Breast epithelium (tissue), 4 donors: Measurements from ENCODE around the gene TAF7L. TPM values are rescaled to one million over a fixed set of nuclear protein-coding genes. Genes with fewer than 3 reads are reported as not detected.

ENCODE experiments used
- DNase-seq, 2 donors: peaks; one replicate each; pipeline ENCODE4 v3.0.0-alpha.2; 2019; ENCODE audit warnings: low spot score in 2 of 2
- H3K27ac ChIP-seq, 2 donors: fragments of 200-600 bp; sonication (generic) in 1 of 2; one replicate each; pipeline ENCODE4 v1.5.1; 2016 to 2019; ENCODE audit warnings: mild to moderate bottlenecking in 1 of 2
- H3K27me3 ChIP-seq, 2 donors: fragments of 200-600 bp; sonication (generic) in 1 of 2; one replicate each; pipeline versions ENCODE4 v1.5.1 to v1.6.0; 2017 to 2019; ENCODE audit warnings: control low read depth in 1 of 2, mild to moderate bottlenecking in 1 of 2
- H3K36me3 ChIP-seq: fragments of 200-600 bp; one replicate; pipeline ENCODE4 v1.5.1; 2019
- H3K4me1 ChIP-seq, 2 donors: fragments of 200-600 bp; sonication (generic); one replicate each; pipeline ENCODE4 v1.5.1; 2016 to 2019; ENCODE audit warnings: control low read depth in 1 of 2
- H3K4me3 ChIP-seq, 3 donors: fragments of 200-600 bp; sonication (generic); 1 replicate in 2 of 3; 2 replicates in 1 of 3; pipeline ENCODE4 v1.5.1; 2016 to 2019; ENCODE audit warnings: mild to moderate bottlenecking in 3 of 3, moderate library complexity in 2 of 3
- H3K9me3 ChIP-seq, 2 donors: fragments of 200-600 bp; sonication (generic) in 1 of 2; one replicate each; pipeline ENCODE4 v1.5.1; 2016 to 2019; ENCODE audit warnings: control low read depth in 1 of 2
- CTCF ChIP-seq, 3 donors: fragments of 450-650 bp; IDR thresholded peaks; one replicate each; pipeline ENCODE4 v1.5.1; 2016 to 2017; ENCODE audit warnings: antibody characterized with exemption in 3 of 3, mild to moderate bottlenecking in 3 of 3, moderate library complexity in 3 of 3
- POLR2A ChIP-seq: fragments of 450-650 bp; IDR thresholded peaks from one replicate; pipeline ENCODE4 v1.6.1; 2016; ENCODE audit warnings: antibody characterized with exemption, mild to moderate bottlenecking, moderate library complexity
- POLR2AphosphoS5 ChIP-seq, 3 donors: sonication (generic); formaldehyde crosslinking; IDR thresholded peaks; one replicate each; pipeline ENCODE4 v1.6.1; 2017; ENCODE audit warnings: antibody characterized with exemption in 3 of 3
- intact Hi-C: fragments of 100-400 bp; cut with DNase I; formaldehyde crosslinking; loops from one replicate; pipeline ENCODE4 v1.15.1; 2023; ENCODE audit warnings: low total_unique reads
- total RNA-seq, 3 donors: library from RNA; depleted of rRNA; stranded (reverse); fragments of >200 nt; gene quantifications; one replicate each; pipeline ENCODE4 v1.1.0, GENCODE V29; 2016

The TAF7L gene
- total RNA-seq, 3 donors from 2014 or later, result 0.32 TPM; not detected in 2

- intact Hi-C loops, result no loop called here
- Histone ChIP-seq H3K27me3 (peaks cover 0 to 52% of the 10 kb centered on the region in 2 donors), H3K36me3 (no peaks in the 10 kb centered on the region), H3K4me3 (no peak overlapping the region), H3K4me1 (no peaks in the 10 kb centered on the region), H3K9me3 (no peaks in the 10 kb centered on the region), H3K27ac (no peak overlapping the region)
- TF ChIP-seq CTCF (IDR thresholded peaks at IDR 0.05) (no peak), POLR2A (no peak), POLR2AphosphoS5 (IDR thresholded peaks at IDR 0.05) (no peak)
- DNase-seq, result no peak
These were observed 67.9 kb downstream of the TAF7L start for GRCh38 chrX:101223226-101223625.

GRCh38 chrX:101220662-101221260, 70.4 kb downstream of the TAF7L start:
- intact Hi-C loops, result no loop called here
- DNase-seq, result no peak

GRCh38 chrX:101219864-101220346, 71.2 kb downstream of the TAF7L start:
- no peak overlapping the region for H3K4me3 ChIP-seq
- H3K27ac ChIP-seq, result no peak overlapping the region
- intact Hi-C loops, result no loop called here

More at GRCh38 chrX:101220662-101221260, 70.4 kb downstream of the TAF7L start:
- TF ChIP-seq POLR2AphosphoS5 (IDR thresholded peaks at IDR 0.05), result no peak
- TF ChIP-seq POLR2A, result no peak
- no peak for TF ChIP-seq CTCF (IDR thresholded peaks at IDR 0.05)
- H3K4me3 ChIP-seq, result no peak overlapping the region
- no peaks in the 10 kb centered on the region for H3K9me3 ChIP-seq
- H3K36me3 ChIP-seq, result no peaks in the 10 kb centered on the region
- H3K4me1 ChIP-seq, result no peaks in the 10 kb centered on the region
- H3K27me3 ChIP-seq, result peaks cover 0 to 47% of the 10 kb centered on the region in 2 donors
- H3K27ac ChIP-seq, result no peak overlapping the region

GRCh38 chrX:101219116-101219863, 71.8 kb downstream of the TAF7L start, which contains the start of gene DRP2:
TSS of gene DRP2 (plus strand) at chrX:101219786. CDS start at chrX:101231648, 11,862 bp downstream.
- H3K4me3 ChIP-seq, result no peak within 1 kb of the TSS
- H3K4me1 ChIP-seq, result no peaks in the 10 kb centered on the region
- intact Hi-C loops, result no loop called here
- TF ChIP-seq POLR2AphosphoS5 (IDR thresholded peaks at IDR 0.05) (no peak), CTCF (IDR thresholded peaks at IDR 0.05) (no peak), POLR2A (no peak)
- peaks cover 0 to 43% of the 10 kb centered on the region in 2 donors for H3K27me3 ChIP-seq
- H3K9me3 ChIP-seq, result no peaks in the 10 kb centered on the region
- no peaks in the 10 kb centered on the region for H3K36me3 ChIP-seq
- H3K27ac ChIP-seq, result no peak within 1 kb of the TSS
- no peak for DNase-seq

More at GRCh38 chrX:101219864-101220346, 71.2 kb downstream of the TAF7L start:
- Histone ChIP-seq H3K4me1 (no peaks in the 10 kb centered on the region), H3K36me3 (no peaks in the 10 kb centered on the region), H3K27me3 (peaks cover 0 to 48% of the 10 kb centered on the region in 2 donors), H3K9me3 (no peaks in the 10 kb centered on the region)
- DNase-seq, result no peak
- TF ChIP-seq CTCF (IDR thresholded peaks at IDR 0.05) (no peak), POLR2A (no peak), POLR2AphosphoS5 (IDR thresholded peaks at IDR 0.05) (no peak)

Other genes with a start within 250 kb of the TAF7L start
- gene TRMT2B, start 239.2 kb downstream of the TAF7L start, total RNA-seq, result 10 to 100 TPM; 15.2 to 23.6 (median 17.7) TPM
- 1 to 10 TPM in 1 of 3 donors, under 1 TPM in 2; 0.15 to 2.1 (median 0.33) TPM for gene TMEM35A, start 212.5 kb downstream of the TAF7L start, total RNA-seq
- 1 to 10 TPM in 1 of 3 donors, under 1 TPM in 2; 0.88 to 1.4 (median 0.98) TPM for gene CENPI, start 193.1 kb downstream of the TAF7L start, total RNA-seq
- gene DRP2, start 71.5 kb downstream of the TAF7L start, total RNA-seq, result under 1 TPM; under 0.01 TPM
- gene TIMM8A, start 57.4 kb upstream of the TAF7L start, total RNA-seq, result 1 to 10 TPM; 3.5 to 4.7 (median 4.6) TPM
- 10 to 100 TPM in 1 of 3 donors, 1 to 10 TPM in 2; 3.9 to 19.7 (median 7.9) TPM for gene BTK, start 94.9 kb upstream of the TAF7L start, total RNA-seq
- 100 to 1,000 TPM; 503 to 954 (median 526) TPM for gene RPL36A, start 99.7 kb upstream of the TAF7L start, total RNA-seq
- 10 to 100 TPM; 20.5 to 43.0 (median 31.5) TPM for gene GLA, start 116.6 kb upstream of the TAF7L start, total RNA-seq
- gene HNRNPH2, start 116.9 kb upstream of the TAF7L start, total RNA-seq, result 10 to 100 TPM; 48.5 to 83.9 (median 66.2) TPM
- 10 to 100 TPM in 2 of 3 donors, 1 to 10 TPM in 1; 7.7 to 20.3 (median 11.8) TPM for gene ARMCX4, start 194.1 kb upstream of the TAF7L start, total RNA-seq